Prostate gland (tissue), 2 donors: ENCODE measurements around the gene BUD31. TPM values are rescaled to one million over a fixed set of nuclear protein-coding genes. Genes with fewer than 3 reads are reported as not detected.

Experiments used
- DNase-seq: peaks from one replicate; pipeline ENCODE4 v3.0.0-alpha.2; 2019; ENCODE audit warnings: low spot score
- H3K27ac ChIP-seq, 2 donors: fragments of 200-600 bp; sonication (generic); 2 replicates each; pipeline ENCODE4 v1.5.1; 2017 to 2019
- H3K27me3 ChIP-seq: fragments of 200-600 bp; sonication (generic); replicated peaks from 2 replicates; pipeline ENCODE4 v1.5.1; 2019; ENCODE audit not compliant: insufficient read depth
- H3K36me3 ChIP-seq, 2 donors: fragments of 200-600 bp; sonication (generic); 1 replicate in 1 of 2; 2 replicates in 1 of 2; pipeline versions ENCODE4 v1.5.1 to v1.8.1; 2017 to 2019
- H3K4me1 ChIP-seq: fragments of 200-600 bp; sonication (generic); replicated peaks from 2 replicates; pipeline ENCODE4 v1.5.1; 2019
- H3K4me3 ChIP-seq, 2 donors: fragments of 200-600 bp; sonication (generic); 2 replicates each; pipeline ENCODE4 v1.5.1; 2017 to 2019
- H3K9me3 ChIP-seq: fragments of 200-600 bp; sonication (generic); 2 replicates; pipeline ENCODE4 v1.5.1; 2017
- POLR2A ChIP-seq: fragments of 450-650 bp; IDR thresholded peaks from one replicate; pipeline ENCODE4 v1.6.1; 2016; ENCODE audit warnings: antibody characterized with exemption, mild to moderate bottlenecking
- POLR2AphosphoS5 ChIP-seq: sonication (generic); formaldehyde crosslinking; IDR thresholded peaks from one replicate; pipeline ENCODE4 v1.6.1; 2017; ENCODE audit warnings: antibody characterized with exemption
- WGBS: methylation state at CpG from one replicate; pipeline ENCODE4 v1.1.5; 2018; 5-methylcytosine and 5-hydroxymethylcytosine counted together
- intact Hi-C: fragments of 100-400 bp; cut with DNase I; formaldehyde crosslinking; loops from one replicate; pipeline ENCODE4 v1.14.2; 2022
- total RNA-seq, 2 donors: library from RNA; depleted of rRNA; stranded (reverse); fragments of >200 nt; gene quantifications; one replicate each; pipeline ENCODE4 v1.1.0, GENCODE V29; 2016
- TF ChIP-seq, protein P1 (sequence below), 4 experiments: fragments of 200-600 bp in 2 of 4; fragments of 450-650 bp in 2 of 4; sonication (generic) in 2 of 4; IDR thresholded peaks; 1 replicate in 3 of 4; 2 replicates in 1 of 4; pipeline ENCODE4 v1.5.1; 2016 to 2019; ENCODE audit warnings: antibody characterized with exemption in 4 of 4, mild to moderate bottlenecking in 2 of 4, moderate library complexity in 2 of 4

The BUD31 gene
- total RNA-seq, 2 donors from 2014 or later = 73.8 to 78.3 TPM

DNA sequence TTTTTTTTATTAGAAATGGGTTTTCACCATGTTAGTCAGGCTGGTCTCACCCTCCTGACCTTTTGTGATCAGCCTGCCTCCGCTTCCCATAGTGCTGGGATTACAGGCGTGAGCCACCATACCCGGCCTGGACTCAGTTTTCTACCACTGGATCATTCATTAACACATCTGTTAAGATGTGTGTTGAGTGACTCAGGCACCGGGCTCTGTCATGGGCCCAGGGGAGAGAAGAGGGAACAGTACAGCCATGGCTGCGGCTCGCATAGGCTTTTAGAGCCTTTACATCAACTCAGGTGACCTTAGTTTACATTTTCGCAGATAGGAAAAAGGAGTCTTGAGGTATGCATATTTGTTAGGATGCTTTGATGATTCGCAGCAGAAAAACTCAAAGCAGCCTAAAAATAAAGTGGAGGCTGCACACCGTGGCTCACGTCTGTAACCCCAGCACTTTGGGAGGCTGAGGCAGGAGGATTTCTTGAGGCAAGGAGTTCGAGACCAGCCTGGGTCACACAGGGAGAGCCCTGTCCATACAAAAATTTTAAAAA is 37.3 kb upstream of the BUD31 start:
- TF ChIP-seq, protein P1, sequence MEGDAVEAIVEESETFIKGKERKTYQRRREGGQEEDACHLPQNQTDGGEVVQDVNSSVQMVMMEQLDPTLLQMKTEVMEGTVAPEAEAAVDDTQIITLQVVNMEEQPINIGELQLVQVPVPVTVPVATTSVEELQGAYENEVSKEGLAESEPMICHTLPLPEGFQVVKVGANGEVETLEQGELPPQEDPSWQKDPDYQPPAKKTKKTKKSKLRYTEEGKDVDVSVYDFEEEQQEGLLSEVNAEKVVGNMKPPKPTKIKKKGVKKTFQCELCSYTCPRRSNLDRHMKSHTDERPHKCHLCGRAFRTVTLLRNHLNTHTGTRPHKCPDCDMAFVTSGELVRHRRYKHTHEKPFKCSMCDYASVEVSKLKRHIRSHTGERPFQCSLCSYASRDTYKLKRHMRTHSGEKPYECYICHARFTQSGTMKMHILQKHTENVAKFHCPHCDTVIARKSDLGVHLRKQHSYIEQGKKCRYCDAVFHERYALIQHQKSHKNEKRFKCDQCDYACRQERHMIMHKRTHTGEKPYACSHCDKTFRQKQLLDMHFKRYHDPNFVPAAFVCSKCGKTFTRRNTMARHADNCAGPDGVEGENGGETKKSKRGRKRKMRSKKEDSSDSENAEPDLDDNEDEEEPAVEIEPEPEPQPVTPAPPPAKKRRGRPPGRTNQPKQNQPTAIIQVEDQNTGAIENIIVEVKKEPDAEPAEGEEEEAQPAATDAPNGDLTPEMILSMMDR (IDR thresholded peaks at IDR 0.05) = no peak
- no peak for TF ChIP-seq POLR2AphosphoS5
- TF ChIP-seq POLR2A = no peak
- Histone ChIP-seq H3K4me3 (no peak overlapping the region), H3K9me3 (no peaks in the 10 kb centered on the region), H3K27ac (no peak overlapping the region), H3K4me1 (no peaks in the 10 kb centered on the region), H3K36me3 (no peaks in the 10 kb centered on the region), H3K27me3 (no peaks in the 10 kb centered on the region)
- DNase-seq = no peak
- intact Hi-C loops = loop anchor here (5.0 kb wide), 1 partner anchor 36 kb away; the partner anchor contains the start of genes BUD31 and PDAP1
- WGBS = 92% methylated on average over 11 of the region's 11 CpGs

DNA sequence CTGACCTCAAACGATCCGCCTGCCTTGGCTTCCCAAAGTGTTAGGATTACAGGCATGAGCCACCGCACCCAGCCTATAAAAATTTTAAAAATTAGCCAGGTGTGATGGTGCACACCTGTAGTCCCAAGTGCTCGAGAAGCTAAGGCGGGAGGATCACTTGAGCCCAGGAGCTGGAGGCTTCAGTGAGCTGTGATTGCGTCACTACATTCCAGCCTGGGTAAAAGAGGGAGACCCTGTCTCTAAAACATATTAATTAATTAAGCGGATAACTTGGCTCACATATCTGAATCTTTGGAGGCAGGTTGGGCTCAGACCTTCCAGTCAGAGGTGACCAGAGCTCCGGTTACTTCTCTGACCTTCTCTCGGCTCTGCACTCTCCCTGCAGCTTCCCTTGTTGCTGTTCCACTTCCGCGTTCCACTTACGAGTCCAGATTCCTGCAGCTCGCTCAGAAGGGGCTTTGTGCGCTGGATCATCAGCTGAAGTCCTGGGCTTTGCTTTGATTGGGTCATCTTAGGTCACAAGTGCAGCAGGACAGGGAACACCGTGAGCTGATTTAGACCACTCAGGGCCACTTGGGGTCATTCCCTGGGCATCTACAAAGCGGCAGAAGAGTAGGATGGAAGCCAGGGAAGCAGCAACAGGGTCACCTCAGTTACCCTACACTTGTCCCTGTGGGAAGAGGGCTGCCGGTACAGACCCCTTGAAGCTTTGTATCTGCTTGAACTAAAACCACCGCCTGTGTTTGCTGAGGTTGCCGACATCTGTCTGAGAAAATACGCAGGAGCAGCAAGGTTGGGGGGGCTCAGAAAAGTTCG is 36.3 kb upstream of the BUD31 start:
- Histone ChIP-seq H3K4me1 (no peaks in the 10 kb centered on the region), H3K27ac (no peak overlapping the region), H3K4me3 (no peak overlapping the region), H3K36me3 (no peaks in the 10 kb centered on the region), H3K27me3 (no peaks in the 10 kb centered on the region), H3K9me3 (no peaks in the 10 kb centered on the region)
- TF ChIP-seq POLR2AphosphoS5 = no peak
- TF ChIP-seq POLR2A = no peak
- TF ChIP-seq, protein P1 (IDR thresholded peaks at IDR 0.05) = no peak
- intact Hi-C loops = loop anchor here (5.0 kb wide), 1 partner anchor 35 kb away; the partner anchor contains the start of genes BUD31 and PDAP1
- WGBS = 53% methylated on average over 21 of the region's 21 CpGs
- DNase-seq = no peak

DNA sequence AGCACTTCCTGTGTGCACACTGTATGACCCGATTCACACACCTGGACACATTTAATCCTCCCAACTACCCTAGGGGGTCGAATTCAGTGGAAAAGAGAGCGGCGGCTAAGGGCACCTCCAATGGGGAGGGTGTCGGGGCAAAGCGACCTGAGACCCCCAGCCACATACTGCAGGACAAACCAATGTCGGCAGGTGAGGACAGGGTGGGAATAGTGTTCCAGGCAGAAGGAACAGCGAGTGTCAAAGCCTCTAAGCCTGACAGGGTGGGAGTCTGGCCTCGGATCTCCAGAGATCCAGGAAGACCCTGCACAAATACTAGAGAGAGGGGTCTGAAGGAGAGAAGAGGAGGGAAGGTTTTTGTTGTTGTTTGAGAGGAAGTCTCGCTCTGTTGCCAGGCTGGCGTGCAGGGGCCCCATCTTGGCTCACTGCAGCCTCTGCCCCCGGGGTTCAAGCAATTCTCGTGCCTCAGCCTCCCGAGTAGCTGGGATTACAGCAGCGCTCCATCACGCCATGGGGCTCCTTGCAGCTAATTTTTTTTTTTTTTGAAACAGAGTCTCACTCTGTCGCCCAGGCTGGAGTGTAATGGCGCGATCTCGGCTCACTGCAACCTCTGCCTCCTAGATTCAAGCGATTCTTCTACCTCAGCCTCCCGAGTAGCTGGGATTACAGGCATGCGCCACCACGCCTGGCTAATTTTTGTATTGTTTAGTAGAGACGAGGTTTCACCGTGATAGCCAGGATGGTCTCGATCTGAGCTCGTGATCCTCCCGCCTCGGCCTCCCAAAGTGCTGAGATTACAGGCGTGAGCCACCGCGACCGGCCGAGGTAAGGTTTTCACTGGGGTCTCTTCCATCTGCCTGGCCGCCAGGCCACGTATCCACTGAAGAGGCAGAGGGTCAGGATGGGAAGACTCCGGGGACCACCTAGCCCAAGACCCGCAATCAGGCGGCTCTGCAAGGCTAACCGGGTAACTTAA is 35.4 kb upstream of the BUD31 start:
- no peak for TF ChIP-seq POLR2A
- TF ChIP-seq, protein P1 (IDR thresholded peaks at IDR 0.05) = no peak
- TF ChIP-seq POLR2AphosphoS5 = no peak
- no peaks in the 10 kb centered on the region for H3K36me3 ChIP-seq
- intact Hi-C loops = loop anchor here (5.0 kb wide), 1 partner anchor 34 kb away; the partner anchor contains the start of genes BUD31 and PDAP1
- no peaks in the 10 kb centered on the region for H3K27me3 ChIP-seq
- no peak for DNase-seq
- peak overlapping the region; percentile 76 to 78 for H3K4me3 ChIP-seq
- H3K9me3 ChIP-seq = no peaks in the 10 kb centered on the region
- no peaks in the 10 kb centered on the region for H3K4me1 ChIP-seq
- WGBS = 89% methylated on average over 41 of the region's 41 CpGs
- H3K27ac ChIP-seq = peak overlapping the region; percentile 73 to 77

DNA sequence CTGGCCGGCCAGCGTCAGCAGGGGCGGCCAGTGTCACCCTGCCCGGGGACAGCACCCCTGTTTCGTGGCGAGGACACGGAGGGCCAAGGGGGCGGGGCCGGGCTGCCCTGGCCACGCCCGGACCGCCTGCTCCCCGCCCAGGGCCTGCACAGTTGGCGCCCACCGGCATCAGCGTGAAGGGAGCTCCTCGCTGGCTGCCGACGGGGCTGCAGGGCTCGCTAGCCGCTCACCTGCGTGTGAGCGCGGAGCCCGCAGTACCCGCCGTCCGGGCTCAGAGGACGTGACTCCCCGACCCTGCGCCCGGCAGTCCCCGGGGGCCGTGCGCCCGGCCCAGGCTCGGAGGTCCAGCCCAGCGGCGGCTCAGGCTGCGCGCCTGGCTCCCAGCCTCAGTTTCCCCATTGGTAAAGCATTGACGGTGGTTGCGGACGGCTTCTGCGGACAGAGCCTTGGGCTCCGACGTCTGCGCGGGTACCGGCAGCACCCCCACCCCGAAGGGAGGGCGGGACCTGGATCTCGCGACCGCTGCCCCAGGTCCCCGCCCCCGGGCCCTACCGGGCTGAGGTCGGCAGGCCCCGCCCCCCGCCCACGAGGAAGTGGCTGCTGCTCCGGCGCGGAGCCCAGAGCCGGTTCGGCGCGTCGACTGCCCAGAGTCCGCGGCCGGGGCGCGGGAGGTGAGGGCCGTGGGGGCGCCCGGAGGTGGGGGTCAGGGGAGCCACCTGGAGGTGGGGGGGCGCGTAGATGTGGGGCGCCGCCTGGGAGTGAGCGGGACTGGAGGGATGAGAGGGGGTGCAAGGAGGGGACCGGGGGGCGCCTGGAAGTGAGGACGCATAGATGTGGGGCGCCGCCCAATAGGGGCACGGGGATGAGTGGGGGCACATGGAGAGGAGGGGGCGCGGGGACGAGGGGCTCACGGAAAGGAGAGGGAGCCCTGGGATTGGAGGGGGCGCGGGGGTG is 34.4 kb upstream of the BUD31 start, which contains the start of gene ARPC1B:
Gene ARPC1B, plus strand, starts transcription at position 620 of the 954 bp plus-strand sequence. CDS start 10,985 bp downstream, outside the sequence.
- intact Hi-C loops = loop anchor here (5.0 kb wide), 1 partner anchor 33 kb away; the partner anchor contains the start of genes BUD31 and PDAP1
- H3K9me3 ChIP-seq = no peaks in the 10 kb centered on the region
- peak within 1 kb of the TSS; percentile 76 to 78 for H3K4me3 ChIP-seq
- peak; percentile 49 for DNase-seq
- TF ChIP-seq POLR2AphosphoS5 (no peak), POLR2A (peak; percentile 61)
- WGBS = 2% methylated on average over 67 of the region's 95 CpGs
- no peaks in the 10 kb centered on the region for H3K36me3 ChIP-seq
- H3K4me1 ChIP-seq = no peaks in the 10 kb centered on the region
- peak within 1 kb of the TSS; percentile 73 to 77 for H3K27ac ChIP-seq
- no peaks in the 10 kb centered on the region for H3K27me3 ChIP-seq
